Astrocyte of the spinal cord (primary cell): ENCODE results near the gene SLC30A2.

Experiments used
- DNase-seq: peaks from one replicate; pipeline ENCODE4 v3.0.0; 2011; ENCODE audit warnings: low read depth, low spot score
- H3K4me3 ChIP-seq: 2 replicates; pipeline ENCODE4 v1.5.1; 2011; ENCODE audit warnings: low read depth, mild to moderate bottlenecking, low read length, moderate library complexity
- CTCF ChIP-seq: IDR thresholded peaks from 2 replicates; pipeline ENCODE4 v1.5.1; 2012; ENCODE audit warnings: low read depth, mild to moderate bottlenecking, low read length, inconsistent platforms
- in situ Hi-C: cut with HindIII; loops from 2 replicates; pipeline ENCODE4 v1.10.0; 2017; ENCODE audit warnings: low sequenced_read_pairs

SLC30A2 gene

GRCh38 chr1:26060832-26061574, 15.1 kb upstream of the SLC30A2 start:
- in situ Hi-C loops: no loop called here
- DNase-seq: no peak

GRCh38 chr1:26059906-26060305, 14.0 kb upstream of the SLC30A2 start:
- H3K4me3 ChIP-seq: no peak overlapping the region
- in situ Hi-C loops: no loop called here
- no peak for TF ChIP-seq CTCF
- no peak for DNase-seq

More at GRCh38 chr1:26060832-26061574, 15.1 kb upstream of the SLC30A2 start:
- H3K4me3 ChIP-seq: no peak overlapping the region
- no peak for TF ChIP-seq CTCF

- TF ChIP-seq CTCF: no peak
Observed at GRCh38 chr1:26058052-26058595, 12.2 kb upstream of the SLC30A2 start.

GRCh38 chr1:26057189-26057588, 11.3 kb upstream of the SLC30A2 start:
- DNase-seq: no peak
- in situ Hi-C loops: no loop called here
- TF ChIP-seq CTCF: no peak
- H3K4me3 ChIP-seq: no peak overlapping the region

More at GRCh38 chr1:26058052-26058595, 12.2 kb upstream of the SLC30A2 start:
- no peak for DNase-seq
- H3K4me3 ChIP-seq: no peak overlapping the region
- in situ Hi-C loops: no loop called here

GRCh38 chr1:26055041-26055440, 9.1 kb upstream of the SLC30A2 start:
- no peak for TF ChIP-seq CTCF
- no peak overlapping the region for H3K4me3 ChIP-seq
- DNase-seq: no peak
- in situ Hi-C loops: no loop called here

- DNase-seq: no peak
- no peak for TF ChIP-seq CTCF
- H3K4me3 ChIP-seq: no peak overlapping the region
- in situ Hi-C loops: no loop called here
Observed at GRCh38 chr1:26053718-26054560, 8.0 kb upstream of the SLC30A2 start.
